Endothelial cell of umbilical vein (primary cell): Measurements from ENCODE around the gene FANCL. TPM values are rescaled to one million over a fixed set of nuclear protein-coding genes. Genes with fewer than 3 reads are reported as not detected.

Experiments
- BruUV-seq: library from RNA; stranded (reverse); fragments of 400-500 nt; replicated peaks from 2 replicates; lab custom pipeline; 2021; lab: Mats Ljungman, UMichigan
- CTCF ChIA-PET: fragments of 300-600, 350-600 bp; sonication (Branson Sonifier 250); formaldehyde crosslinking; loops from one replicate; lab custom pipeline; 2021; ENCODE audit warnings: antibody characterized with exemption, inconsistent platforms; lab: Charles Lee
- POLR2A ChIA-PET: fragments of 300-600, 350-600 bp; sonication (Branson Sonifier 250); formaldehyde crosslinking; loops from one replicate; lab custom pipeline; 2021; ENCODE audit warnings: antibody characterized with exemption, inconsistent platforms; lab: Charles Lee
- DNase-seq: peaks from one replicate; pipeline ENCODE4 v3.0.0-alpha.2; 2011; ENCODE audit warnings: low read depth, low spot score
- FAIRE-seq: peaks from 2 replicates; lab custom pipeline; 2011; peaks lifted over from hg19 to GRCh38; lab: Jason Lieb, UNC
- H2AFZ ChIP-seq: 2 replicates; pipeline ENCODE4 v1.6.0; 2012; ENCODE audit warnings: low read depth, low read length, control low read depth, inconsistent platforms
- H3K27ac ChIP-seq: 2 replicates; pipeline ENCODE4 v1.5.1; 2011; ENCODE audit warnings: low read depth, mild to moderate bottlenecking, control low read depth, low read length, moderate library complexity; ENCODE audit not compliant: insufficient read depth
- H3K27me3 ChIP-seq, 2 experiments: 2 replicates each; pipeline versions ENCODE4 v1.6.0 to v1.6.1; 2011; ENCODE audit warnings: low read length in 2 of 2, mixed read lengths in 1 of 2; ENCODE audit not compliant: control insufficient read depth in 2 of 2, insufficient read depth in 2 of 2
- H3K36me3 ChIP-seq, 2 experiments: 2 replicates in 1 of 2; 3 replicates in 1 of 2; pipeline ENCODE4 v1.5.1; 2011; ENCODE audit warnings: low read length in 2 of 2, mild to moderate bottlenecking in 1 of 2, moderate library complexity in 1 of 2; ENCODE audit not compliant: control insufficient read depth in 2 of 2, insufficient read depth in 2 of 2; ENCODE audit errors: extremely low read depth in 1 of 2
- H3K4me1 ChIP-seq: 3 replicates; pipeline ENCODE4 v1.5.1; 2011; ENCODE audit warnings: mild to moderate bottlenecking, low read length; ENCODE audit not compliant: control insufficient read depth, insufficient read depth; ENCODE audit errors: extremely low read depth
- H3K4me2 ChIP-seq: 2 replicates; pipeline ENCODE4 v1.6.1; 2011; ENCODE audit warnings: low read length, control low read depth, mixed read lengths; ENCODE audit not compliant: insufficient read depth
- H3K4me3 ChIP-seq, 3 experiments: fragments of 200-600 bp in 1 of 3; sonication (generic), shearing (Covaris generic) in 1 of 3; replicated peaks in 1 of 3; 2 replicates each; pipeline ENCODE4 v1.5.1; 2011 to 2016; ENCODE audit warnings: control low read depth in 3 of 3, low read length in 3 of 3, mild to moderate bottlenecking in 2 of 3, inconsistent platforms in 1 of 3, low read depth in 1 of 3, moderate library complexity in 1 of 3; ENCODE audit not compliant: insufficient read depth in 1 of 3
- H3K79me2 ChIP-seq: 2 replicates; pipeline ENCODE4 v1.6.0; 2012; ENCODE audit warnings: low read length, inconsistent platforms; ENCODE audit not compliant: control insufficient read depth, insufficient read depth
- H3K9ac ChIP-seq: replicated peaks from 2 replicates; pipeline ENCODE3; 2011; ENCODE audit warnings: low read length, control low read depth; ENCODE audit not compliant: insufficient read depth; ENCODE audit errors: extremely low read depth
- H3K9me1 ChIP-seq: replicated peaks from 3 replicates; pipeline ENCODE4 v1.6.0; 2011; ENCODE audit warnings: mild to moderate bottlenecking, low read length; ENCODE audit not compliant: control insufficient read depth, insufficient read depth; ENCODE audit errors: extremely low read depth
- H3K9me3 ChIP-seq: replicated peaks from 2 replicates; pipeline ENCODE4 v1.5.1; 2012; ENCODE audit warnings: low read length, inconsistent platforms; ENCODE audit not compliant: control insufficient read depth, insufficient read depth
- H4K20me1 ChIP-seq: replicated peaks from 2 replicates; pipeline ENCODE3; 2011; ENCODE audit warnings: mild to moderate bottlenecking, low read length; ENCODE audit not compliant: control insufficient read depth, insufficient read depth; ENCODE audit errors: extremely low read depth
- EZH2 ChIP-seq: IDR thresholded peaks from 2 replicates; pipeline ENCODE4 v1.6.1; 2012; ENCODE audit warnings: borderline replicate concordance, low read depth, mild to moderate bottlenecking, moderate library complexity, low read length, inconsistent platforms; ENCODE audit not compliant: severe bottlenecking
- FOS ChIP-seq: IDR thresholded peaks from 2 replicates; pipeline ENCODE4 v1.6.1; 2011; ENCODE audit warnings: mild to moderate bottlenecking, low read length, moderate library complexity, borderline replicate concordance; ENCODE audit not compliant: insufficient read depth
- GATA2 ChIP-seq: IDR thresholded peaks from 2 replicates; pipeline ENCODE4 v1.7.0; 2011; ENCODE audit warnings: low read depth, mild to moderate bottlenecking, moderate library complexity, mixed read lengths, low read length; ENCODE audit not compliant: insufficient read length, insufficient read depth
- JUN ChIP-seq: IDR thresholded peaks from 2 replicates; pipeline ENCODE4 v1.6.1; 2011; ENCODE audit warnings: borderline replicate concordance, low read depth; ENCODE audit not compliant: insufficient read length, insufficient read depth
- MYC ChIP-seq: IDR thresholded peaks from one replicate; pipeline ENCODE4 v1.6.1; 2011; ENCODE audit warnings: mild to moderate bottlenecking, low read depth, low read length
- POLR2A ChIP-seq: IDR thresholded peaks from 2 replicates; pipeline ENCODE4 v1.6.1; 2012; ENCODE audit warnings: low read depth, mild to moderate bottlenecking, control low read depth, low read length
- POLR2AphosphoS5 ChIP-seq: IDR thresholded peaks from 2 replicates; pipeline ENCODE4 v1.6.1; 2012; ENCODE audit warnings: low read depth, mild to moderate bottlenecking, control low read depth, low read length, moderate library complexity; ENCODE audit not compliant: insufficient read depth
- dilution Hi-C: fragments of 300-500 bp; cut with MboI; formaldehyde crosslinking; loops from one replicate; pipeline ENCODE4 v1.15.0; 2019; ENCODE audit warnings: low sequenced_read_pairs; ENCODE audit not compliant: extremely low pct_ligation_motif_present
- intact Hi-C: fragments of 100-400 bp; cut with micrococcal nuclease; formaldehyde crosslinking; loops from one replicate; pipeline ENCODE4 v1.10.0; 2022
- polyA plus RNA-seq, 4 experiments: library from polyadenylated mRNA; depleted of rRNA in 3 of 4; stranded (reverse) in 3 of 4; unstranded in 1 of 4; fragments of >200 nt; gene quantifications; 2 replicates each; pipeline versions ENCODE4 v1.2.1 to v1.2.3, GENCODE V29; 2011 to 2012; ENCODE audit warnings: missing spikeins in 1 of 4
- total RNA-seq: library from RNA; stranded (reverse); gene quantifications from 2 replicates; pipeline ENCODE4 v1.2.3, GENCODE V29; 2021
- TF ChIP-seq, protein P1 (sequence below): IDR thresholded peaks from 2 replicates; pipeline ENCODE4 v1.6.1; 2011; ENCODE audit not compliant: insufficient read depth, insufficient read length
- TF ChIP-seq, protein P2 (sequence below), 2 donors: IDR thresholded peaks; 1 replicate in 1 of 2; 2 replicates in 1 of 2; pipeline ENCODE4 v1.5.1; 2011; ENCODE audit warnings: low read length in 2 of 2, mild to moderate bottlenecking in 2 of 2, moderate library complexity in 2 of 2, control low read depth in 1 of 2, inconsistent platforms in 1 of 2, low read depth in 1 of 2; ENCODE audit not compliant: insufficient read depth in 1 of 2; ENCODE audit errors: extremely low read depth in 1 of 2

FANCL gene
- total and polyA plus RNA-seq, 2 donors (not counting 3 experiments of a cell fraction or from before 2014, with no cell fraction given) = 10.3 to 15.8 TPM

DNA sequence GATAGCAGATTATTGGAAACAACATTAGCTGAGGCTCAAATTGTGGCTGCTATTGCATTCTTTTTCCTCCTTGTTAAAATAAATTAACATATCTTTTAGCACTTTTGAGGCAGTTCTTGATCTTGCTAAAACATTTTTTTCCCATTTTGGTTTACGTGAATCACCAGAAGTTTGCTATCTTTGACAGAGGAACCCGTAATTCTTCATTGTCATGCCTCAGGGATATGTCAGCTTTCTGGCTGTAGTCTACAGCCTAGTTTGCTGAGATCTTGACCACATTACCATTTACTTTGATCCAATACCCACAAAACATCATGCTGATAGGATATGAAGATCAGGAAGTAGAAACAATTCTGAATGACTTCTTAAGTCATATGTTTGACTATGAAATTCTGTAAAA lies 25.1 kb upstream of the FANCL start:
- DNase-seq (no peak), FAIRE-seq (no peak)
- intact Hi-C loops = no loop called here
- ChIA-PET CTCF (interaction anchor here (1.4 kb wide), 1 partner anchor 9 kb away, joined by 3 read pairs; no protein-coding TSS in a partner anchor), POLR2A (no interaction called here)
- no peaks in the 10 kb centered on the region for H4K20me1 ChIP-seq
- TF ChIP-seq JUN (no peak), GATA2 (no peak), EZH2 (no peak), FOS (no peak), POLR2AphosphoS5 (no peak), MYC (no peak), POLR2A (no peak)
- TF ChIP-seq, protein P1, sequence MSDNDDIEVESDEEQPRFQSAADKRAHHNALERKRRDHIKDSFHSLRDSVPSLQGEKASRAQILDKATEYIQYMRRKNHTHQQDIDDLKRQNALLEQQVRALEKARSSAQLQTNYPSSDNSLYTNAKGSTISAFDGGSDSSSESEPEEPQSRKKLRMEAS = no peak
- TF ChIP-seq, protein P2, sequence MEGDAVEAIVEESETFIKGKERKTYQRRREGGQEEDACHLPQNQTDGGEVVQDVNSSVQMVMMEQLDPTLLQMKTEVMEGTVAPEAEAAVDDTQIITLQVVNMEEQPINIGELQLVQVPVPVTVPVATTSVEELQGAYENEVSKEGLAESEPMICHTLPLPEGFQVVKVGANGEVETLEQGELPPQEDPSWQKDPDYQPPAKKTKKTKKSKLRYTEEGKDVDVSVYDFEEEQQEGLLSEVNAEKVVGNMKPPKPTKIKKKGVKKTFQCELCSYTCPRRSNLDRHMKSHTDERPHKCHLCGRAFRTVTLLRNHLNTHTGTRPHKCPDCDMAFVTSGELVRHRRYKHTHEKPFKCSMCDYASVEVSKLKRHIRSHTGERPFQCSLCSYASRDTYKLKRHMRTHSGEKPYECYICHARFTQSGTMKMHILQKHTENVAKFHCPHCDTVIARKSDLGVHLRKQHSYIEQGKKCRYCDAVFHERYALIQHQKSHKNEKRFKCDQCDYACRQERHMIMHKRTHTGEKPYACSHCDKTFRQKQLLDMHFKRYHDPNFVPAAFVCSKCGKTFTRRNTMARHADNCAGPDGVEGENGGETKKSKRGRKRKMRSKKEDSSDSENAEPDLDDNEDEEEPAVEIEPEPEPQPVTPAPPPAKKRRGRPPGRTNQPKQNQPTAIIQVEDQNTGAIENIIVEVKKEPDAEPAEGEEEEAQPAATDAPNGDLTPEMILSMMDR (IDR thresholded peaks at IDR 0.05; ENCODE audit: extremely low read depth in 1 of 2, insufficient read depth in 1 of 2, low read depth in 1 of 2, low read length in 2 of 2) = no peak
- H3K9me1 ChIP-seq = no peaks in the 10 kb centered on the region
- peaks cover 0 to 4% of the 10 kb centered on the region in 2 experiments for H3K27me3 ChIP-seq
- no peaks in the 10 kb centered on the region for H3K79me2 ChIP-seq
- no peaks in the 10 kb centered on the region for H3K4me1 ChIP-seq
- no peak overlapping the region for H3K27ac ChIP-seq
- no peaks in the 10 kb centered on the region for H3K9me3 ChIP-seq
- BruUV-seq = no TSS peak
- no peak overlapping the region for H3K4me2 ChIP-seq
- H3K4me3 ChIP-seq = no peak overlapping the region
- no peaks in the 10 kb centered on the region for H3K36me3 ChIP-seq
- no peak overlapping the region for H2AFZ ChIP-seq
- dilution Hi-C loops = no loop called here
- H3K9ac ChIP-seq = no peak overlapping the region
